GM12878 (cell line): ENCODE results near the gene RFTN2. TPM values are rescaled to one million over a fixed set of nuclear protein-coding genes. Genes with fewer than 3 reads are reported as not detected.
A peak's percentile ranks its signal among the peaks of the same experiment; 100 is the strongest.

Source experiments
- CREM ChIP-seq: IDR thresholded peaks from 2 replicates; pipeline ENCODE4 v1.6.1; 2014; ENCODE audit warnings: antibody characterized with exemption, low read depth
- E2F4 ChIP-seq: IDR thresholded peaks from 2 replicates; pipeline ENCODE4 v1.6.1; 2012; ENCODE audit warnings: low read depth, low read length, improper control_type of control experiment
- HDAC2 ChIP-seq: fragments of 200-600 bp; sonication (generic); IDR thresholded peaks from 2 replicates; pipeline ENCODE4 v1.6.1; 2017
- HDGF ChIP-seq: fragments of 450-650 bp; IDR thresholded peaks from 2 replicates; pipeline ENCODE4 v1.6.1; 2016; ENCODE audit warnings: antibody characterized with exemption
- IKZF1 ChIP-seq: fragments of 450-650 bp; conservative IDR thresholded peaks from 2 replicates; pipeline ENCODE4 v1.6.1; 2017; ENCODE audit warnings: antibody characterized with exemption, mild to moderate bottlenecking
- IRF4 ChIP-seq: IDR thresholded peaks from 2 replicates; pipeline ENCODE4 v1.6.1; 2011; ENCODE audit warnings: low read depth, low read length
- IRF5 ChIP-seq: fragments of 450-650 bp; IDR thresholded peaks from 2 replicates; pipeline ENCODE4 v1.6.1; 2017; ENCODE audit warnings: borderline replicate concordance
- JUNB ChIP-seq: IDR thresholded peaks from 2 replicates; pipeline ENCODE4 v1.6.1; 2016; ENCODE audit warnings: antibody characterized with exemption, mild to moderate bottlenecking
- MAX ChIP-seq: IDR thresholded peaks from 2 replicates; pipeline ENCODE4 v1.6.1; 2012; ENCODE audit warnings: low read depth, low read length, improper control_type of control experiment
- MEF2A ChIP-seq: IDR thresholded peaks from 2 replicates; pipeline ENCODE4 v1.6.1; 2011; ENCODE audit warnings: low read depth, mild to moderate bottlenecking, low read length, moderate library complexity; ENCODE audit not compliant: insufficient read depth
- MEF2B ChIP-seq: fragments of 450-650 bp; IDR thresholded peaks from 2 replicates; pipeline ENCODE4 v1.6.1; 2018; ENCODE audit warnings: mild to moderate bottlenecking, moderate library complexity; ENCODE audit not compliant: partially characterized antibody, poor library complexity, severe bottlenecking
- MXI1 ChIP-seq: fragments of 150-350 bp; IDR thresholded peaks from 2 replicates; pipeline ENCODE4 v1.6.1; 2011; ENCODE audit warnings: low read depth, mild to moderate bottlenecking, inconsistent platforms, low read length, improper control_type of control experiment
- MYC ChIP-seq: IDR thresholded peaks from 2 replicates; pipeline ENCODE4 v1.6.1; 2011; ENCODE audit warnings: mild to moderate bottlenecking, low read length, moderate library complexity, inconsistent platforms; ENCODE audit not compliant: insufficient read depth, insufficient replicate concordance, insufficient read length, severe bottlenecking
- NFIC ChIP-seq: IDR thresholded peaks from 2 replicates; pipeline ENCODE4 v1.6.1; 2012; ENCODE audit warnings: low read depth, mild to moderate bottlenecking, inconsistent platforms, low read length, moderate library complexity
- NFXL1 ChIP-seq: fragments of 450-650 bp; IDR thresholded peaks from 2 replicates; pipeline ENCODE4 v1.6.1; 2017; ENCODE audit warnings: antibody characterized with exemption, mild to moderate bottlenecking, borderline replicate concordance
- NR2C2 ChIP-seq: IDR thresholded peaks from 2 replicates; pipeline ENCODE4 v1.6.1; 2011; ENCODE audit warnings: borderline replicate concordance, low read depth; ENCODE audit not compliant: control insufficient read depth, insufficient read length
- POLR2AphosphoS2 ChIP-seq: IDR thresholded peaks from 2 replicates; pipeline ENCODE4 v1.6.1; 2011; ENCODE audit warnings: low read depth, mild to moderate bottlenecking, low read length, improper control_type of control experiment, moderate library complexity
- RELA ChIP-seq: fragments of 450-650 bp; IDR thresholded peaks from 2 replicates; pipeline ENCODE4 v1.8.0; 2014; ENCODE audit warnings: borderline replicate concordance; ENCODE audit not compliant: partially characterized antibody
- RFX5 ChIP-seq: IDR thresholded peaks from 2 replicates; pipeline ENCODE4 v1.6.1; 2011; ENCODE audit warnings: low read depth, low read length, improper control_type of control experiment
- SIX5 ChIP-seq: IDR thresholded peaks from 2 replicates; pipeline ENCODE4 v1.6.1; 2011; ENCODE audit warnings: mild to moderate bottlenecking, low read depth, low read length, moderate library complexity; ENCODE audit not compliant: severe bottlenecking
- SMAD1 ChIP-seq: fragments of 450-650 bp; IDR thresholded peaks from 2 replicates; pipeline ENCODE4 v1.6.1; 2018; ENCODE audit warnings: mild to moderate bottlenecking, low read depth; ENCODE audit not compliant: partially characterized antibody
- TCF3 ChIP-seq: IDR thresholded peaks from 2 replicates; pipeline ENCODE4 v1.6.1; 2012; ENCODE audit warnings: low read depth, mild to moderate bottlenecking, low read length, borderline replicate concordance; ENCODE audit not compliant: insufficient read depth
- WRNIP1 ChIP-seq: IDR thresholded peaks from 2 replicates; pipeline ENCODE4 v1.6.1; 2011; ENCODE audit warnings: low read depth, low read length, improper control_type of control experiment, borderline replicate concordance
- ZNF217 ChIP-seq: fragments of 450-650 bp; IDR thresholded peaks from 2 replicates; pipeline ENCODE4 v1.6.1; 2017; ENCODE audit warnings: antibody characterized with exemption, mild to moderate bottlenecking
- polyA plus RNA-seq, 11 experiments: library from polyadenylated mRNA; depleted of rRNA in 4 of 11; unstranded in 6 of 11; stranded (reverse) in 5 of 11; fragments of >200 nt; fragmentation: Nextera tagmentation in 4 of 11; fragmentation: Illumina TruSeq in 1 of 11; extraction: Ambion mirVana in 4 of 11; extraction: Trizol in 1 of 11; gene quantifications; 1 replicate in 1 of 11; 2 replicates in 10 of 11; pipeline versions ENCODE4 v1.2.1 to v1.2.3, GENCODE V29; 2011 to 2016; ENCODE audit warnings: inconsistent platforms in 2 of 11, missing spikeins in 2 of 11, low read depth in 1 of 11
- total RNA-seq, 4 experiments: library from RNA; depleted of rRNA in 3 of 4; stranded (reverse); fragments of >200 nt in 3 of 4; fragmentation: Illumina TruSeq in 1 of 4; extraction: Trizol in 1 of 4; gene quantifications; 2 replicates each; pipeline versions ENCODE4 v1.2.1 to v1.2.3, GENCODE V29; 2013 to 2021
- TF ChIP-seq, protein P1 (sequence below): IDR thresholded peaks from 2 replicates; pipeline ENCODE4 v1.6.1; 2011; ENCODE audit warnings: borderline replicate concordance, low read depth, mild to moderate bottlenecking, moderate library complexity, mixed read lengths, low read length; ENCODE audit not compliant: insufficient read depth; ENCODE audit errors: extremely low read length
- TF ChIP-seq, protein P2 (sequence below): fragments of 150-350 bp; IDR thresholded peaks from 2 replicates; pipeline ENCODE4 v1.6.1; 2014; ENCODE audit warnings: mild to moderate bottlenecking, low read depth, low read length

RFTN2 gene
- total and polyA plus RNA-seq, 10 of the 15 experiments (the other 5 are each of a cell fraction or from before 2014, with no cell fraction given), result 0.09 to 0.23 TPM; not detected in 8

GRCh38 chr2:197606180-197606579 lies 69.2 kb downstream of the RFTN2 start (continued):
- TF ChIP-seq MEF2A, result no peak
- TF ChIP-seq SMAD1, result no peak
- peak; percentile 50 for TF ChIP-seq IKZF1
- TF ChIP-seq, protein P1, sequence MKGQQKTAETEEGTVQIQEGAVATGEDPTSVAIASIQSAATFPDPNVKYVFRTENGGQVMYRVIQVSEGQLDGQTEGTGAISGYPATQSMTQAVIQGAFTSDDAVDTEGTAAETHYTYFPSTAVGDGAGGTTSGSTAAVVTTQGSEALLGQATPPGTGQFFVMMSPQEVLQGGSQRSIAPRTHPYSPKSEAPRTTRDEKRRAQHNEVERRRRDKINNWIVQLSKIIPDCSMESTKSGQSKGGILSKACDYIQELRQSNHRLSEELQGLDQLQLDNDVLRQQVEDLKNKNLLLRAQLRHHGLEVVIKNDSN, result no peak
- TF ChIP-seq ZNF217, result peak; percentile 71; the same call in 1 of the 2 replicates
- TF ChIP-seq TCF3, result no peak
- TF ChIP-seq, protein P2, sequence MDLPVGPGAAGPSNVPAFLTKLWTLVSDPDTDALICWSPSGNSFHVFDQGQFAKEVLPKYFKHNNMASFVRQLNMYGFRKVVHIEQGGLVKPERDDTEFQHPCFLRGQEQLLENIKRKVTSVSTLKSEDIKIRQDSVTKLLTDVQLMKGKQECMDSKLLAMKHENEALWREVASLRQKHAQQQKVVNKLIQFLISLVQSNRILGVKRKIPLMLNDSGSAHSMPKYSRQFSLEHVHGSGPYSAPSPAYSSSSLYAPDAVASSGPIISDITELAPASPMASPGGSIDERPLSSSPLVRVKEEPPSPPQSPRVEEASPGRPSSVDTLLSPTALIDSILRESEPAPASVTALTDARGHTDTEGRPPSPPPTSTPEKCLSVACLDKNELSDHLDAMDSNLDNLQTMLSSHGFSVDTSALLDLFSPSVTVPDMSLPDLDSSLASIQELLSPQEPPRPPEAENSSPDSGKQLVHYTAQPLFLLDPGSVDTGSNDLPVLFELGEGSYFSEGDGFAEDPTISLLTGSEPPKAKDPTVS, result no peak
- no peak for TF ChIP-seq RFX5
- TF ChIP-seq SIX5, result no peak
- no peak for TF ChIP-seq E2F4
- TF ChIP-seq IRF4, result no peak
- no peak for TF ChIP-seq CREM
- no peak for TF ChIP-seq HDGF
- TF ChIP-seq HDAC2, result no peak
- TF ChIP-seq IRF5, result no peak
- TF ChIP-seq RELA, result no peak
- TF ChIP-seq NFIC, result 0 out of 2 replicates have a peak, but pooled peaks have one; percentile 14
- TF ChIP-seq WRNIP1, result no peak
- TF ChIP-seq MYC, result no peak
- peak; percentile 13 for TF ChIP-seq MEF2B
- no peak for TF ChIP-seq MXI1
- no peak for TF ChIP-seq MAX
- TF ChIP-seq JUNB, result peak; percentile 69
- no peak for TF ChIP-seq POLR2AphosphoS2
- no peak for TF ChIP-seq NR2C2
- no peak for TF ChIP-seq NFXL1
- TF ChIP-seq, all 136 proteins: peak for 16
